PFSK-1 (cell line): ENCODE results near the gene MRPL14.

ENCODE experiments used
- POLR2AphosphoS5 ChIP-seq: IDR thresholded peaks from 2 replicates; pipeline ENCODE4 v1.6.1; 2012; ENCODE audit warnings: low read depth, mild to moderate bottlenecking, control low read depth, low read length, moderate library complexity
- SIN3A ChIP-seq: IDR thresholded peaks from 2 replicates; pipeline ENCODE4 v1.6.1; 2012; ENCODE audit warnings: mild to moderate bottlenecking, low read length, moderate library complexity, borderline replicate concordance; ENCODE audit not compliant: insufficient read depth
- TAF1 ChIP-seq: IDR thresholded peaks from 2 replicates; pipeline ENCODE4 v1.6.1; 2012; ENCODE audit warnings: low read length, control low read depth, borderline replicate concordance; ENCODE audit not compliant: insufficient read depth
- TF ChIP-seq, protein P1 (sequence below), 2 experiments: IDR thresholded peaks; 2 replicates each; pipeline versions ENCODE4 v1.6.1 to v1.8.0; 2011 to 2012; ENCODE audit warnings: low read depth in 2 of 2, low read length in 2 of 2, control low read depth in 1 of 2, inconsistent platforms in 1 of 2, mild to moderate bottlenecking in 1 of 2, moderate library complexity in 1 of 2; ENCODE audit not compliant: insufficient read depth in 1 of 2

DNA sequence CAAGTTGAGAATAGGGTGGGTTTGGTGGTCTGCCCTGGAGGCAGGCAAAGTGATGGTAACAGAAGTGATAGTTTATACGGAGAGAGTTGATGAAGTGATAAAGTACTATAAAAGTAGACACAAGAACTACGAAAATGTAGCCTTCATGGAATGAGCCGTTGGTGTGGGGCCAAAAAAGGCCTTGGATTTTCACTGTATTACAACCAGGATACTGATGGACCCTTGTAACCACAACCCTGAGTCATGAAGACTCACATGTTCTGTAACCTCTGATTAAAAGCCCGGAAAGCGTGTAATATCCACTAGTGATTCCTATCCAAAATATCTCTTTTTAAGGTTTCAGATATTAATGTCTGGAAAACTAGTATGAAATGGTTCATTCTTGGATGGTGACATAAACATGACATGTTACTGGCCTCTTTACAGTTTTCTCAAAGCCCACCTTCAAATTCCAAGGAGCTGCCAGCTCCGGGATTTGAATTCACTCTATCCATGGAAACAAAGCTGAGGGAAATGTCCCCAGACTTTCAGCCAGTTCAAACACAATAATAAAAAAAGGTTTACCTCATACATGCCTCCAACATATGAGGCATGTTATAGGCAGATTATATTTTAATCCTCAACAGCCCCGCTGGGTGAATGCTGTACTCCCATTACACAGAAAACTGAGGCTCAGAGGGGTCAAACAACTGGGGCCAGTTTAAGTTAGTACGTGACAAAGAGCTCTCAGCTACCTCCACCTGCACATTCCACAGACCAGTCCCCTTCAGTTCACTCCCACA, 55.4 kb downstream of the MRPL14 start:
- TF ChIP-seq POLR2AphosphoS5 (no peak), SIN3A (no peak), TAF1 (no peak)
- TF ChIP-seq, protein P1, sequence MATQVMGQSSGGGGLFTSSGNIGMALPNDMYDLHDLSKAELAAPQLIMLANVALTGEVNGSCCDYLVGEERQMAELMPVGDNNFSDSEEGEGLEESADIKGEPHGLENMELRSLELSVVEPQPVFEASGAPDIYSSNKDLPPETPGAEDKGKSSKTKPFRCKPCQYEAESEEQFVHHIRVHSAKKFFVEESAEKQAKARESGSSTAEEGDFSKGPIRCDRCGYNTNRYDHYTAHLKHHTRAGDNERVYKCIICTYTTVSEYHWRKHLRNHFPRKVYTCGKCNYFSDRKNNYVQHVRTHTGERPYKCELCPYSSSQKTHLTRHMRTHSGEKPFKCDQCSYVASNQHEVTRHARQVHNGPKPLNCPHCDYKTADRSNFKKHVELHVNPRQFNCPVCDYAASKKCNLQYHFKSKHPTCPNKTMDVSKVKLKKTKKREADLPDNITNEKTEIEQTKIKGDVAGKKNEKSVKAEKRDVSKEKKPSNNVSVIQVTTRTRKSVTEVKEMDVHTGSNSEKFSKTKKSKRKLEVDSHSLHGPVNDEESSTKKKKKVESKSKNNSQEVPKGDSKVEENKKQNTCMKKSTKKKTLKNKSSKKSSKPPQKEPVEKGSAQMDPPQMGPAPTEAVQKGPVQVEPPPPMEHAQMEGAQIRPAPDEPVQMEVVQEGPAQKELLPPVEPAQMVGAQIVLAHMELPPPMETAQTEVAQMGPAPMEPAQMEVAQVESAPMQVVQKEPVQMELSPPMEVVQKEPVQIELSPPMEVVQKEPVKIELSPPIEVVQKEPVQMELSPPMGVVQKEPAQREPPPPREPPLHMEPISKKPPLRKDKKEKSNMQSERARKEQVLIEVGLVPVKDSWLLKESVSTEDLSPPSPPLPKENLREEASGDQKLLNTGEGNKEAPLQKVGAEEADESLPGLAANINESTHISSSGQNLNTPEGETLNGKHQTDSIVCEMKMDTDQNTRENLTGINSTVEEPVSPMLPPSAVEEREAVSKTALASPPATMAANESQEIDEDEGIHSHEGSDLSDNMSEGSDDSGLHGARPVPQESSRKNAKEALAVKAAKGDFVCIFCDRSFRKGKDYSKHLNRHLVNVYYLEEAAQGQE (IDR thresholded peaks at IDR 0.05; ENCODE audit: insufficient read depth in 1 of 2, low read depth in 2 of 2, low read length in 2 of 2) = no peak
